Effector memory CD4-positive, alpha-beta T cell (primary cell): Measurements from ENCODE around the gene KDM2A.

Experiments
- DNase-seq, 3 donors: peaks; one replicate each; pipeline ENCODE4 v3.0.0-alpha.2; 2020
- H3K27ac ChIP-seq: 2 replicates; pipeline ENCODE4 v1.7.0; 2013; ENCODE audit warnings: mild to moderate bottlenecking, low read length, moderate library complexity; ENCODE audit not compliant: insufficient read depth, poor library complexity, severe bottlenecking
- H3K27me3 ChIP-seq: replicated peaks from 2 replicates; pipeline ENCODE4 v1.7.0; 2013; ENCODE audit warnings: mild to moderate bottlenecking, low read length; ENCODE audit not compliant: insufficient read depth, control insufficient read depth, poor library complexity, severe bottlenecking
- H3K36me3 ChIP-seq: 2 replicates; pipeline ENCODE4 v1.7.0; 2013; ENCODE audit warnings: mild to moderate bottlenecking, low read length, moderate library complexity; ENCODE audit not compliant: control insufficient read depth, insufficient read depth
- H3K4me1 ChIP-seq: 2 replicates; pipeline ENCODE4 v1.7.0; 2013; ENCODE audit warnings: low read length, mild to moderate bottlenecking; ENCODE audit not compliant: control insufficient read depth, insufficient read depth, poor library complexity, severe bottlenecking
- H3K4me3 ChIP-seq: 2 replicates; pipeline ENCODE4 v1.7.0; 2013; ENCODE audit warnings: low read length, low read depth, mild to moderate bottlenecking; ENCODE audit not compliant: insufficient read depth, poor library complexity, severe bottlenecking
- H3K9me3 ChIP-seq: 2 replicates; pipeline ENCODE4 v1.7.0; 2013; ENCODE audit warnings: mild to moderate bottlenecking, low read length, moderate library complexity; ENCODE audit not compliant: control insufficient read depth

The KDM2A gene

DNA sequence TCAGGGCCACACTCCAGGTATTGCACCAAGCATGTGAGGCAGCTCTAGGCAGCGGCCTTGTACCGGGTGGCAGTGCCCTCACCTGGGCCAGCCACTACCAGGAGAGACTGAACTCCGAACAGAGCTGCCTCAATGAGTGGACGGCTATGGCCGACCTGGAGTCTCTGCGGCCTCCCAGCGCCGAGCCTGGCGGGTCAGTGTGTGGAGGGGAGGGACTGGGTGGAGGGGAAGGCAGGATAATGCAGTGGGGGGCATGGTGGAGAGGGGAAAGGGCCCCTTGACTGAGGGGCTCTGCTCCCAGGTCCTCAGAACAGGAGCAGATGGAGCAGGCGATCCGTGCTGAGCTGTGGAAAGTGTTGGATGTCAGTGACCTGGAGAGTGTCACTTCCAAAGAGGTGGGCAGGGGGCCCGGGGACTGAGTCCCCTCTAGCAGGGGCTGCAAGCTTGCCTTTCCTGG is 188.5 kb downstream of the KDM2A start:
- H3K27ac ChIP-seq = no peak overlapping the region
- peaks cover 37% of the 10 kb centered on the region for H3K4me1 ChIP-seq
- DNase-seq = no peak
- H3K4me3 ChIP-seq = no peak overlapping the region
- peaks cover 7% of the 10 kb centered on the region for H3K36me3 ChIP-seq
- no peaks in the 10 kb centered on the region for H3K27me3 ChIP-seq
- no peaks in the 10 kb centered on the region for H3K9me3 ChIP-seq
